Measurements from ENCODE around the gene SIGLEC12. TPM values are rescaled to one million over a fixed set of nuclear protein-coding genes. Genes with fewer than 3 reads are reported as not detected.
A peak's percentile ranks its signal among the peaks of the same experiment; 100 is the strongest.

Gene SIGLEC12
- total RNA-seq = under 1 TPM in 2 of 4 donors, not detected in 2; 0.41 to 0.48 TPM

- TF ChIP-seq POLR2AphosphoS5 (IDR thresholded peaks at IDR 0.05) (no peak), POLR2A (IDR thresholded peaks at IDR 0.05) (no peak), CTCF (IDR thresholded peaks at IDR 0.05) (no peak), EP300 (IDR thresholded peaks at IDR 0.05; ENCODE audit: low read depth) (no peak)
- no peak within 1 kb of the TSS for H3K27ac ChIP-seq
- no peaks in the 10 kb centered on the region for H3K36me3 ChIP-seq
- H3K9me3 ChIP-seq = no peaks in the 10 kb centered on the region
- intact Hi-C loops (cut with DNase I; ENCODE audit: low total_unique reads) = no loop called here
- no peaks in the 10 kb centered on the region for H3K4me1 ChIP-seq
- DNase-seq = peak; percentile 28
- no peaks in the 10 kb centered on the region for H3K27me3 ChIP-seq
- 69% methylated on average over 12 of the region's 12 CpGs; no CpG with 5 or more reads in 1 of the 2 donors for WGBS, 2 donors (ENCODE audit: low coverage in 1 of 2)
- no peak within 1 kb of the TSS for H3K4me3 ChIP-seq
- in situ Hi-C loops (cut with MboI; ENCODE audit: low pct_ligation_motif_present in 1 of 4, low pct_unique_long_range_greater_than_20kb in 1 of 4, low sequenced_read_pairs in 3 of 4) = no loop called here
Measured at GRCh38 chr19:51501594-51502263, at the start of gene SIGLEC12. Gene SIGLEC12 (minus strand): TSS chr19:51501800. CDS start chr19:51501733, 67 bp downstream.

GRCh38 chr19:51550848-51551672, 49.5 kb upstream of the SIGLEC12 start:
- Histone ChIP-seq H3K9me3 (no peaks in the 10 kb centered on the region), H3K27ac (no peak overlapping the region), H3K36me3 (no peaks in the 10 kb centered on the region), H3K27me3 (peaks cover 4% of the 10 kb centered on the region), H3K4me1 (no peaks in the 10 kb centered on the region), H3K4me3 (no peak overlapping the region)
- 78 to 84% methylated on average over 6 to 20 of the region's 20 CpGs for WGBS, 2 donors (ENCODE audit: low coverage in 1 of 2)
- in situ Hi-C loops (cut with MboI; ENCODE audit: low pct_ligation_motif_present in 1 of 4, low pct_unique_long_range_greater_than_20kb in 1 of 4, low sequenced_read_pairs in 3 of 4) (no loop called here), intact Hi-C loops (cut with DNase I; ENCODE audit: low total_unique reads) (no loop called here)
- no peak for DNase-seq
- no peak for TF ChIP-seq CTCF (IDR thresholded peaks at IDR 0.05)
- TF ChIP-seq EP300 (IDR thresholded peaks at IDR 0.05; ENCODE audit: low read depth) = no peak
- no peak for TF ChIP-seq POLR2A (IDR thresholded peaks at IDR 0.05)
- TF ChIP-seq POLR2AphosphoS5 (IDR thresholded peaks at IDR 0.05) = no peak

- peaks cover 3% of the 10 kb centered on the region for H3K27me3 ChIP-seq
- no peak for DNase-seq
- no peaks in the 10 kb centered on the region for H3K4me1 ChIP-seq
- in situ Hi-C loops (cut with MboI; ENCODE audit: low pct_ligation_motif_present in 1 of 4, low pct_unique_long_range_greater_than_20kb in 1 of 4, low sequenced_read_pairs in 3 of 4) = no loop called here
- no peaks in the 10 kb centered on the region for H3K9me3 ChIP-seq
- intact Hi-C loops (cut with DNase I; ENCODE audit: low total_unique reads) = no loop called here
- H3K36me3 ChIP-seq = no peaks in the 10 kb centered on the region
- H3K27ac ChIP-seq = no peak overlapping the region
- TF ChIP-seq EP300 (IDR thresholded peaks at IDR 0.05; ENCODE audit: low read depth) (no peak), CTCF (IDR thresholded peaks at IDR 0.05) (no peak), POLR2A (IDR thresholded peaks at IDR 0.05) (no peak), POLR2AphosphoS5 (IDR thresholded peaks at IDR 0.05) (no peak)
- no peak overlapping the region for H3K4me3 ChIP-seq
- WGBS, 2 donors (ENCODE audit: low coverage in 1 of 2) = 44% methylated on average over 8 of the region's 8 CpGs; no CpG with 5 or more reads in 1 of the 2 donors
Measured at GRCh38 chr19:51549533-51550324, 48.1 kb upstream of the SIGLEC12 start.

- Histone ChIP-seq H3K4me1 (no peaks in the 10 kb centered on the region), H3K9me3 (no peaks in the 10 kb centered on the region), H3K27ac (no peak overlapping the region), H3K27me3 (peaks cover 3% of the 10 kb centered on the region), H3K4me3 (no peak overlapping the region), H3K36me3 (no peaks in the 10 kb centered on the region)
- intact Hi-C loops (cut with DNase I; ENCODE audit: low total_unique reads) (no loop called here), in situ Hi-C loops (cut with MboI; ENCODE audit: low pct_ligation_motif_present in 1 of 4, low pct_unique_long_range_greater_than_20kb in 1 of 4, low sequenced_read_pairs in 3 of 4) (no loop called here)
- 60% methylated on average over 1 to 4 of the region's 4 CpGs for WGBS, 2 donors (ENCODE audit: low coverage in 1 of 2)
- DNase-seq = no peak
- TF ChIP-seq CTCF (IDR thresholded peaks at IDR 0.05) = no peak
- TF ChIP-seq POLR2AphosphoS5 (IDR thresholded peaks at IDR 0.05) = no peak
- no peak for TF ChIP-seq EP300 (IDR thresholded peaks at IDR 0.05; ENCODE audit: low read depth)
- TF ChIP-seq POLR2A (IDR thresholded peaks at IDR 0.05) = no peak
Measured at GRCh38 chr19:51548891-51549305, 47.3 kb upstream of the SIGLEC12 start.
